Left lobe of liver (tissue), 2 donors: ENCODE measurements around the gene PIP5KL1. TPM values are rescaled to one million over a fixed set of nuclear protein-coding genes. Genes with fewer than 3 reads are reported as not detected.
A peak's percentile ranks its signal among the peaks of the same experiment; 100 is the strongest.

Source experiments
- ATAC-seq: fragments of 200-7000 bp; cut with Tn5 transposase; one replicate; pipeline ENCODE4 v1.9.1; 2020; ENCODE audit warnings: mild to moderate bottlenecking, moderate library complexity
- DNase-seq: peaks from one replicate; pipeline ENCODE4 v3.0.0-alpha.2; 2020; ENCODE audit warnings: low spot score
- total RNA-seq: library from RNA; stranded (reverse); gene quantifications from one replicate; pipeline ENCODE4 v1.2.1, GENCODE V29; 2021
- donor health status: DM: no; HTN: no; CAD: no; lungs with moderate emphysema.
- donor health status: DM: no; HTN: yes; CAD: no.

PIP5KL1 gene
- total RNA-seq, 1 donor from 2014 or later: 0.40 TPM

DNA sequence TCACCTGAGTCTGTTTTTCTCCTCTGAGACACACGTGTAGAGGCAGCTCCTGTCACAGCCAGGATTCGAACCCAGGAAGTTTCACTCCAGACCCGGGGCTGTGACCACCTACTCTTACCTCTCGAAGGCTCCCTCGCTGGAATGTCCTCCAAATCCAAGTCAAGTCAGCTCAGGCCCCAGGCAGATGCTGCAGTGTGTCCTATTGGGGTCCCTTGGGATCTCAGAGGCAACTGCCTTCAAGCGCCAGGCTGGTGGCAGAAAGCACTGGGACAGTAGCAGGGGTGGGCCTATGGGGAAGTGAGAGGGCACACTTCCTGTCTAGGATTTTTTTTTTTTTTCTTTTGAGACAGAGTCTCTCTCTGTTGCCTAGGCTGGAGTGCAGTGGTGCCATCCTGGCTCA, 13.0 kb downstream of the PIP5KL1 start:
- no peak for DNase-seq
- ATAC-seq: no peak

DNA sequence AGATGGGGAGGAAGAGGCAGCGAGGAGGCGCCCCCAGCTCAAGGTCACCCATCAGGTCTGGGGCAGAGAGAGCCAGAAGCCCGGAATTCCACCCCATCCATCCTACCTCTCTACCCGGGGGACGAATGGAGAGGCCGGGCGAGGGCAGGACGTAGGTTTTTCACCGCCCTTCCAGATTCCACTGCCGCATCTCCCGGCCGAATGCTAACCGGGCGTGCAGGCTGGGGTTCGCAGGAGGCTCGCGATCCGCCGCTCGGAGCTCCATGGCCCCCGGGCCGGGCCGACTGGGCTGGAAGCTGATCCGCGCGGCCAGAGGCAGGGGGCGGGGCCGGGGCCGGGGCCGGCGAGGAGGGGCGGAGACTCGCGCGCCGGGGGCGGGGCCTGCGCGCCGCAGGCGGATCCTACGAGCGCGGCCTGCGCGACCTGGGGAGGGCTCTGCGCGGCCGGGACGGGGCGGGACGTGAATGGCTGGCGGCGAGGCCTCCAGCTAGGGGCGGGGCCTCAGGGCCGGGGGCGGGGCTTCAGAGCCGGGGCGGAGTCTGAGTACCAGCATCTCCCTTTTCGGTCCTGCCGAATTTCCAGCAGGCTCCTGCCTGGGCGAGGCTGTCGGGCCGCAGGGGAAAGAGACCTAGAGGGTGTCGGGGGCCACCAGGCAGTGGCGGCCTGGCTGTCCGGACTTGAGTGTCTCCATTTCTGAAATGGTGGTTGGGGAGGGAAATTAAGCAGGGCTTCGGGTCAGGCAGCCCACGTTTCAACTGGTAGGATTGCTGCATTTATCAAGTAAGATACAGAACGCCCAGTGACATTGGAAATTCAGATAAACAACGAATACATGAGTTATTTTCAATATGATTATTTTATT, 13.6 kb downstream of the PIP5KL1 start, which contains the start of gene ST6GALNAC4:
TSS of gene ST6GALNAC4 (minus strand) at position 322 of the 862 bp plus-strand sequence. CDS start 622 bp downstream, outside the sequence.
- ATAC-seq: peak; percentile 92
- DNase-seq: peak; percentile 96

DNA sequence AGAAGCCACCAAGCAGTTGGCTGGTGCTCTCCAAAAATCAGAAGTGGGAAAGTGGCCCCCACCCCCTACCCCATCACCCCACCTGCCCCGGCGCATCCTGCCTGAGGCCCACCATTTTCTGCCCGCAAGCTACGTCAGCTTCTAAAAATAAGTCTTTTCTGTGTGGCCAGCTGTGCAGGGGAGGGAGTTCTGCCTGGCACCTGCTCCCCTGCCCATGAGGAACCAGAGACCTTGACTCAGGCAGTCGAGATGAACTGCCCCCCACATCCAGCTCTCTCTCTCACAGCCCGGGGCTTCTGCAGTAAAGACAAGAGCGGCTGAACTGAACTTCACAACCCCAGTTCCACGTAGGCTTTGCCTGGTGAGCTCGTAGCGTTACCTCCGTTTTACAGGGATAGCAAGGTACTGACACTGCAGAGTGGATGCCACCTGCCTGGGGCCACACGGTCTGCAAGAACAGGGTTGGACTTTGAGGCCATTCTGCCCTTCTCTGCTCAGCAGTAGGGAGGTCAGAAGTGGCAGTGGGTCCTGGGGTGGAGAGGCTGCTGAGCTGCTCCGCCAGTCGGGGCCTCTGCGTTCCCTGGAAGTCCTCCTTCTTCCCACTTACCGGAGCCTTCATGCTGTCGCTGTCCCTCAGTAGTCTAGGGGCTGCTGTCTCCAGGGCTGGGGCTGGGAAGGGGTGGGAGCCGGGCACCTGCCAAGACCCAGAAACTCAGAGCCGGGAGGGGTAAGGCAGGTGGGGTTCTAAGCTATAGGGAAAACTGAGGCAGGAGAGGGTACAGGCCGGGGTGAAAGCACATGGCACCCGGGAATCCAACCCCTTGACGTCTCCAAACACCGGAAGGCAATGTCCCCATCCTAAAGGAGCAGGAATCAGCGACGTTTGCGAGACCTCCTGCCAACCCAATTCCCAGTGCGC, 14.5 kb downstream of the PIP5KL1 start:
- ATAC-seq: peak; percentile 35
- DNase-seq: no peak

DNA sequence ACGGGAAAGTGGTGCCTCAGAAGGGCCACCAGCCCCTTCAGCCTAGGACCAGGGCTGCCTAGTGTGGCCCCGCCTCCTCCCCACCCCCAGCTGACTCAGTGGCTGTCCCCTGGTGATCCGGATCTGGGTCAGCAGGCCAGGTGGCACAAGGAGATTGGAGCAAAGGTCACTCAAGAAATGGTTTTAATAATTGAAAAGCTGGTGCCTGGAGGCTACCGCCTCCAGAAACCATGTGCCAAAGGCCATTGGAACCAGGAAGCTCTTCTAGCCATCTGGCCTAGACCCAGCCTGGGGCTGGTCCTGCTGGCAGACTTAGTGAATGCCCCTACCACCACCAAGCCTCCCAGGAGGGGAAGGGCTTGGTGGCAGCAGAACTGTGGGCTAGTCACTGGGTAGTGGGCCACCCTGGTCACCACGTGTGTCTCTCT, 15.2 kb downstream of the PIP5KL1 start:
- DNase-seq (no peak), ATAC-seq (no peak)

DNA sequence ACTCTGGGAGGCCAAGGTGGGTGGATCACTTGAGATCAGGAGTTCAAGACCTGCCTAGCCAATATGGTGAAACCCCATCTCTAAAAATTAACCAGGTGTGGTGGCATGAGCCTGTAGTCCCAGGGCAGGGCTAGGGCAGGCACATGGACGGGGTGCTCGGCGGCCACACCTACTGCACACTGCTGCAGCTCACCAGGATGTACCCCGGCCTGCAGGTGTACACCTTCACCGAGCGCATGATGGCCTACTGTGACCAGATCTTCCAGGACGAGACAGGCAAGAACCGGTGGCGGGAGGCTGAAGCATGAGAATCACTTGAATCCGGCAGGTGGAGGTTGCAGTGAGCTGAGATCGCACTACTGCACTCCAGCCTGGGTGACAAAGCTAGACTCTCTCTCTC, 16.9 kb downstream of the PIP5KL1 start:
- no peak for DNase-seq
- ATAC-seq: no peak

DNA sequence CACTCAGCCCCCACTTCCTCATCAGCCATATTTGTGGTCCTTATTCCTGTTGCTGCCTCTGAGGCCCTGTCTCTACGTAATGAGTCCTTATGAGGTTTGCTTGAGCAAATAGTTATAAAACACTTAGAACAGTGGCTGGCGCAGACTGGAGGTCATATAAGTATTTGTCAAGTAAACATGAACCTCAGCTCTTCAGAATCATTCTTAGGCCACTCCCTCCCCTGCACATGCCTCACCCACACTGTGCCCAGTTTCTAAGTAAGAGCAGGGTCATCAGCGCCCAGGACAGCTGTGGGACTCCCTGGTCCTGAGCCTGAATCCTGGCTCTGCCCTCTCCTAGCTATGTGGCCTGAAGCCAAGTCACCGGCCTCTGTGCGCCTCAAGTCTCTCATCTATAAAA, 17.7 kb downstream of the PIP5KL1 start:
- no peak for DNase-seq

DNA sequence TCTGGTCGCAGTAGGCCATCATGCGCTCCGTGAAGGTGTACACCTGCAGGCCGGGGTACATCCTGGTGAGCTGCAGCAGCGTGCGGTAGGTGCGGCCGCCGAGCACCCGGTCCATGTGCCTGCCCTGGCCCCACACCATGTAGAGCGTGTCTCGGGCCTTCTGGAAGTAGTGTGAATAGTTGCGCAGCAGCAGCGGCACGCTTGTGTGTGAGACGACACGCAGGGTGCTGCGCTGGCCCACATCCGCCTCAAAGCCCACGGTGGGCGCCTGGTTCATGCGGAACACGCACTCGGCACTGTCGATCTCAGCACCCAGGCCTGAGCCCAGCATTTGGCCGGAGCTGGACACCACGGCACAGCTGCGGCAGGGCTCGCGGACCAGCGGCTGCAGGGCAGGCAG, 18.3 kb downstream of the PIP5KL1 start:
- no peak for ATAC-seq
- no peak for DNase-seq

More for the DNA sequence above, 17.7 kb downstream of the PIP5KL1 start:
- no peak for ATAC-seq

DNA sequence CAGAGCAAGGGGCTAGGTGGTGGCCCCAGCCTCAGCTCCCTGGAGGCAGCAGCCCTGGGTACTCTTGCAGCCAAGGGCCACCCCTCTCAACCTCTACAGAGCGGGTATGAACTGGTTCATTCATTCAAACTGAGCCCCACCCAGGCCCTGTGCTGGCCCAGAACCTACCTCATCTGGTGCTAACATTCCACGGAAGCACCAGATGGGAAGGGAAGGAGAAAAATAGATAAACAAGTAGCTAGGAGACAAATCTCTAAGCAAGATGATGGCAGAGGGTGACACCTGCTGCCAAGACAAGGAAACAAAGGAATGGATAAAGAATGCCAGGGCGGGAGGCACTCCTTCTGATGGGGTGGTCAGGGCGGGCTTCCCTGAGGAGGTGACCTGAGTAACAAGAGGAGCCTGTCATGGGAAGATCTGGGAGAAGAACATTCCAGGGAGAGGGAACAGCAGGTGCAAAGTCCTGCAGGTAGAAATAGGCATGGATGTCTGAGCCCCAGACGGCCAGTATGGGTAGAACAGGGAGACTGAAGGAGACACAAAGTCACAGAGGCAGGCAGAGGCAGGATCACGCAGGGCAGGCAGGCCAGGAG, 19.9 kb downstream of the PIP5KL1 start:
- ATAC-seq: no peak
- no peak for DNase-seq

DNA sequence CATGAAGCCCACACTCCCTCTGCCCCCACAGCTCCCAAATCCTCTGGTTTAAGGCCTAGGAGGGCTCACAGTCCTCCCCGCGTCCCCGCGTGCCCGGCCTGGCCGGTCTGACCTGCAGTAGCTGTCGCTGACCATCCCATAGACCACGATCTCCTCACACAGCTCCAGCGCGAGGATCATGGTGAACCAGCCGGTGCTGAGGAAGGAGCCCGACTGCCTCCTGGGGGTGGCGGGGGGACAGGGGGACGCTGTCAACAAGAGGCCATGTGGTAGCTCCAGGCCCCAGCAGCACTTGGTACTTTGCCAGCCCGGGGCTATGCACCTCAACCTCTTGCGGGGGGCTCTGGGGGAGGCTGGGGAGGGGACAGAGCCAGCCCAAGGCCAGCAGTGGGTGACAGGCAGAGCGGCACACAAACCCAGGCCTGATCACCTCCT, 20.7 kb downstream of the PIP5KL1 start:
- DNase-seq (no peak), ATAC-seq (no peak)

DNA sequence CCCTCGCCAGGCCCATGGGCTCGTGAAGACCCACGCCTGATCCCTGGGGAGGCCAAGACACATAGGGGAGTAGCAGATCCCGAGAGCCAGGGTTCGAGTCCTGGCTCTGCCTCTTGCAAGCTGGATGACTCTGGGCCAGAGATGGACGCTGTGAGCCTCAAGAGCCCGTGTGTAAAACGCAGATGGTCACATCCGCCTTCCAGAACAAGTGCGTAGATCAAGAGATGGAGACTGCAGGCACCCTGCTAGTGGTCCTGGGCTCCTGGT, 22.0 kb downstream of the PIP5KL1 start:
- DNase-seq: no peak

DNA sequence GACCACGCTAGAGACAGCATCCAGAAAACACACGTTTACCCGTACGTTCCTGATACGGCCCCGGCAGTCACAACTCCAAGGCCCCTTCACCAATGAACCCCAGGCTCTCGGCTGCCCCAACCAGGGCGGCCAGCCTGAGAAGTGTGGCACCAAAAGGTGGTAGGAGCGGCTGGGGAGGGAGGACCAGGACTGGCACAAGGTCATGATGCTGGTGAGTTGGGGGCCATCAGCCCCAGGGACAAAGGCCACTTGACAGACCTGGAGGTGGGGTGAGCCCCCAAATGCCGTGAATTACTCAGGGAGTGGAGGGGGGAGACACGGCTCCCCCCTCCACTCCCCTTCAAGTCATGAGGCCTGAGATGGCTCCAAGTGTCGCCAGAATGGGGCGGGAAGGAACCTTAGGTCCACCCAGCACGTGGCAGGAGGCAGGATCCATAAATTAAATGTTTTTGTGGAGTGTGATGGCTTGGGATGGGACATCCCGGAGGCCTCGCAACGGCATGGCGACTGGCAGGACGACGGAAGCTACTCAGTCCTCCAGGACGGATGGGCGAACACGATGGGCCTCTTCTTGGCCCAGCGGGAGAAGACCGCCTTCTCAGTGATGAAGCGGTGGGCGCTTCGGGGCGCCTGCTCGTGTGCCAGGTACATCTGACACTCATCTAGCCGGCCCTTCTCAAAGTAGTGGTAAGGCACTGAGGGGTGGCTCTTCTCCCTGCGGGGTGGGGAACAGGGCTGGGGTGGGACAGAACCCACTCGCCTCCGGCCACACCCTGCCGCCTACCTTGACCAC, 22.5 kb downstream of the PIP5KL1 start:
- no peak for ATAC-seq
- DNase-seq: no peak

More for the DNA sequence above, 22.0 kb downstream of the PIP5KL1 start:
- no peak for ATAC-seq

DNA sequence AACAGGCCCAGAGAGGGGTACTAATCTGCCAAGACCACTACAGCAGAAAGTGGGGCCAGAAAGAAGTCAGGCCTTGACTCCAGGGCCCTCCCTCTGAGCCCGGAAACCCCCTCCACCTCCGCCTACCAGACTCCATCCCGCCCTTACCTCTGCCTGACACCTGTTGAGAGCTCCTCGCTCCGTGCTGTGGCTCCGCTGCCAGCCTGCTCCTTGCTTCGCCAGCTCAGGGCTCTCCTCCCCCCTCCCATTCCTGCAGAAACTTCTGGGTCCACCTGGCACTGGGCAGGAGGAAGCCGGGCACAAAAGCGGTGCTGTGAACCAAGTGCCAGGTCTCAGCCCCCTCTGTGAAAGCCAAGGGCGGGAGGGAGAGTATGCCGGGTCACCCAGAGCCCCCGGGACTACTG, 24.8 kb downstream of the PIP5KL1 start:
- ATAC-seq: no peak

DNA sequence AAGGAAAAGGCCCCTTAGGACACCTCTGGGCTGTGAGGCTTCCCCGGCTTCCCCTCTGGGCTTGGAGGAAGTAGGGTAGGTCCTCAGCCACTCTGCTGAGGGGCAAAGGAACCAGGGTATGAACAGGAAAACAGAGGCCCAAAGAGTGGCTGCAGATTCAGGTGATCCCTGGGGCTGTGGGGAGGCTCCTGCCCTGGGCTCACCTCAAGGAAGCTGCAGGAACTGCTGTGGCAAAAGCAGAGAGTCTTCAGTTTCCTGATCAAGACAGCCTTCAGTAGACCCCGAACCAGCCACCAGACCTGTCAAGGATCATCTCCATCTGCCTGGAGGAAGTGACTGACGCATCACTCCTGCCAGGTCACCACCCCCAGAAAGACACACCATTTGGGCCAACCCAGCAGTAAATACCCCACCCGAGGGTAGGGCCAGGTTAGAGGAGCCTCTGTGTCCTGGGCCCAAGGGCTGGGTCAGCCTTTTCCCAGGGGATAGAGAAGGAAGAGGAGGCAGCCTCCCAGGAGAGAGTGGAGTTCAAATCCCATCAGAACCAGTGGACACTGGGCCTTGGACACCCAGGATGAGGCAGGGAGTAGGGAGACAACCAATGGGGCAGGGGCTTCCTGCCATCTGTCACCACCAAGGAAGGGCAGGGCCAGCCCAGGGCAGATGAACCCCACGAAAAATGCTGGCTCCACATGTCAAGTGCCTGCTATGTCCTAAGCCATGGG, 25.4 kb downstream of the PIP5KL1 start:
- DNase-seq: no peak
- peak; percentile 13 for ATAC-seq

More for the DNA sequence above, 24.8 kb downstream of the PIP5KL1 start:
- no peak for DNase-seq

DNA sequence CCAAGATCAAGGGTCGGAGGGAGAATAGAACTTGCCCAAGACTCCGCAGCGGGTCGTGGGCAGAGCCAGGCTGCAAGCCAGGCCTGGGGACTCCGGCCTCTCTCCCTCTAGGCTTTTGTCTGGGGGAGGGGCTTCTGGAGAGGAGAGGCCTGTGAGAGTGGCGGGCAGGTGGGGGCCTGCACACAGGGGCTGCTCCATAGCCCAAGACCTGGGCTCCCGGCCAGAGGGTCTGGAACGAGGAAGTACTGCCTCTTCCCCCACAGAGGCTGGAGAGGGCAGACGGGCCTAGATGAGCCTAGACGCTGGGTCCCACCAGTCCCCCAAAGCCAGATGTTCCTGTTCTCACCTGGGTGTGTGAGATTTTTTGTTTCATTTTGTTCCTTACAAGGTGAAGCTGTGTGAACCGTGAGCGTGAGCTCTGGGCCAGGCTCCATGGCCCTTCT, 26.0 kb downstream of the PIP5KL1 start:
- ATAC-seq (peak; percentile 45), DNase-seq (no peak)

DNA sequence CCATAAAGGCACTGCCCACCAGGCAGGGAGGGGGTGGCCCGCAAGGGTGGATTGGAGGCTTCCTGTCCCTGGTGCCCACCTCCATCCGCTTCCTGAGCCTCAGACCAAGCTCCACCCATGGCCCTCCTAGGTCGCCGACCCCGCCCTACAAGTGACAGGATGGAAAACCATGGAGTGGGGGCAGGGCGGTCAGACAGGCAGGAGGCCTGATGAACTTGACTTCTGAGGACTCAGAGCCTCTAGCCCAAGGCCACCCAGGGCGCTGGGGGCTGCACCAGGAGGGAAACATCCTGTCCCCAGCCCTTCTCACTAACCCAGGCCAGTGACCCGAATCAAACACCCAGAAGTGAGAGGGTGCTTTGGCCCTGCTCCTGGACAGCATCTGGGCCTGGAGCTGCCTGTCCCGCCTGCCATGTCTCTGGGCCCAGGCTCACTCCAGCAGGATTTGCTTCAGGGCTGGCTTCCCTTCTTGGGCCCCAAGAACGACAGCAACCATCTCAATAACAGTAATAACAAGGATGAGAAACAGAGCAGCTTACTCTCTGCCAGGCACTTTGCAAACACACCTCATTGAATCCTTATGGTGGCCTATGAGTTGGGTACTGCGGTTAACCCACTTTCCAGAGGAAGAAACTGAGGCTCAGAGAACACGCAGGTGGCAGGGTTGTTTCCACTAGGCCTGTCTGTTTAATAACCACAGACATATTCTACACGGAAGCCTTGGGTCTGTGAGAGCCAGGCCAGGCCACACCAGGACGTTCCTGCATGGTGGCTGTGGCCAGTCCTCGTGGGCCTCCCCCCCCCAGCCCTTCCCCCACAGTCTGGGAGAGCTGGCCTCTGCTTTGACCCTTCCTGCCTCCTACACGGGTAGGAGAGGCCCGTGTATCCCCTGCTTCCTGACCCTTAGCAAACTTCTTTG, 26.8 kb downstream of the PIP5KL1 start:
- ATAC-seq: peak; percentile 20

DNA sequence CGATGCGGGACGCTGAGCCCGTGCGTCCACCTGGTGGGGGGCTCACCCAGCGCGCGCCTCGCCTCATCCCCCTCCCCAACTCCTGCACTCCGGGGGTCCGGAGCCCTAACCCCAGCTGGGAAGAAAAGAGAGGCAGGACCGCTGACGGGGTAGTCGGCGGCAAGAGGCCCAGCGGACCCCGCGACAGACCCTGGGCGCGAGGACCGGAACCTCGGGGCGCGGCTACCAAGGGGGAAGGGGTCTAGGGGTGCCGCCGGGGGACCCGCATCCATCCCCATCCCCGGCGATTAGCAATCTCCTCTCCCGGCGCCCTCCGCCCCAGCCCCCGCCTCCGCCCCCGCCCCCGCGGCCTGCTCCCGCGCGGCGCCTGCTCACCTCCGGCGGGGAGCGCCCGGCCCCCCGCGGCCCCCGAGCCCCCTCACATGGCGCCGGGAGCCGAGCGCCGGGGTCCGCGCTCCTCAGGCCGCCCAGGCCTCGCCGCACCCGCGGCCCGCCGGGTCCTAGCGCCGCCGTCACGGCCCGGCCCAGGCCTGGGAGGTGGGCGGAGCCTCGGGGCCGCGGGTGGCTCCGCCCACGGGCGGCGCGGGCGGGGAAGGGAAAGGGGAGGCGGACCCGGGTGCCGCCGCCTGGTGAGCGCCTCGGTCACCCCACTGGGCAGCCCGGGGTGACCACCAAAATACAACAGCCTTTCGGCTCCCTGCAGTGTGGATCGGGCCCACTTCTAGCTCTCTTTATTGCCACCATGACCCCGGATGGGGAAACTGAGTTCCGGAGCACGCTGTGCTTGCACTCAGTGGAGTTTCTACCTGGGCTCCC, 31.2 kb downstream of the PIP5KL1 start, which contains the start of gene ST6GALNAC6:
TSS of gene ST6GALNAC6 (minus strand) at position 476 of the 816 bp plus-strand sequence. CDS start 1,622 bp downstream, outside the sequence.
- ATAC-seq (peak; percentile 74), DNase-seq (peak; percentile 78)

More for the DNA sequence above, 26.8 kb downstream of the PIP5KL1 start:
- DNase-seq: no peak

DNA sequence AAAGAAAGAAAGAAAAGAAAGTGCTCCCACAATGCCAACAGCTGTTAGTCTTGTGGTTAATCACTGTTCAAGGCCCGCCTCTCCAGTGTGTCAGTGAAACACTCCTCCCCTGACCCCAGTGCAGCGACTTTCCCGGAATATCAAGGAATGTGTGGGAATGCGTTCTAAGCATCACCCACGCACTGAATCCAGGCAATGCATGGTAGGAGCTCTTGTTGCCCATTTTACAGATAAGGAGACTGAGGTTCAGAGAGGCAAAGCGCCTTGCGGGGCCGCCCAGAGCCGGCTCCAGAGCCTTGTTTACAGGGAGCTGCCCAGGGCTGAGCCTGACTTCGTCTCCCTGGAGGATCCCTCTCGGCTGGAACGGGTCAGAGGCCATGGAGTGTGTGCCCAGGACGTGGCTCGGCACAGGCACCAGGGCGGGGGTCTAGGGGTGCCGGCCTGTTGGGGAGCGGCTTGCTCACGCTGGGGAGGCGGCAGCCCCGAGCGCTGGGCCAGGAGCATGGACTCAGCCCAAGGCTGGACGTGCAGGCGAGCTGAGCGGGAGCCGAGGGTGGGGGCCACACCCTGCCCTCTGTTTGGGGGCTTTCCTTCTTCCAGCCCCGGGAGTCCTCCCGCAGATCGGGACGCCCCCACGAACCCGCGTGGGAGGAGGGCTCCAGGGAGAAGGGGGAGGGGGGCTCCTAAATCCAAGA, 32.0 kb downstream of the PIP5KL1 start:
- no peak for DNase-seq
- peak; percentile 62 for ATAC-seq
